B cell (primary cell): ENCODE data around the gene GYPC.
"Not testable (repeated sequence)": the region's sequence is repeated elsewhere in the genome, so short reads cannot be mapped to it uniquely, and the experiment has no call there.

Experiments
- CTCF ChIP-seq: fragments of 200-600 bp; IDR thresholded peaks from one replicate; pipeline ENCODE4 v1.8.0; 2022; ENCODE audit warnings: antibody characterized with exemption, mild to moderate bottlenecking
- EZH2 ChIP-seq: IDR thresholded peaks from 2 replicates; pipeline ENCODE4 v1.6.1; 2012; ENCODE audit warnings: borderline replicate concordance, low read depth, mild to moderate bottlenecking, moderate library complexity, low read length; ENCODE audit not compliant: insufficient read depth, poor library complexity, severe bottlenecking

GRCh38 chr2:126647714-126648344 is 8.1 kb upstream of the GYPC start:
- not testable (repeated sequence) for TF ChIP-seq CTCF, EZH2
